CD14-positive monocyte (primary cell): ENCODE results near the gene HS6ST3. TPM values are rescaled to one million over a fixed set of nuclear protein-coding genes. Genes with fewer than 3 reads are reported as not detected.

Experiments
- DNase-seq, 3 donors: peaks; one replicate each; pipeline ENCODE4 v3.0.0-alpha.2; 2011 to 2022
- H2AFZ ChIP-seq: 2 replicates; pipeline ENCODE4 v1.6.0; 2012; ENCODE audit warnings: mild to moderate bottlenecking, low read depth, low read length, inconsistent platforms; ENCODE audit not compliant: insufficient read depth, poor library complexity, severe bottlenecking
- H3K27ac ChIP-seq, 2 donors: 1 replicate in 1 of 2; 2 replicates in 1 of 2; pipeline ENCODE4 v1.5.1; 2012 to 2013; ENCODE audit warnings: low read length in 2 of 2, control low read depth in 1 of 2, inconsistent platforms in 1 of 2, low read depth in 1 of 2, mild to moderate bottlenecking in 1 of 2
- H3K27me3 ChIP-seq, 2 donors: one replicate each; pipeline versions ENCODE4 v1.6.0 to v1.6.1; 2011 to 2013; ENCODE audit warnings: low read length in 2 of 2; ENCODE audit not compliant: control insufficient read depth in 2 of 2, insufficient read depth in 2 of 2
- H3K36me3 ChIP-seq, 2 donors: replicated peaks in 1 of 2; 1 replicate in 1 of 2; 2 replicates in 1 of 2; pipeline versions ENCODE4 v1.5.1 to v1.6.1; 2012 to 2013; ENCODE audit warnings: low read length in 2 of 2, control low read depth in 1 of 2, inconsistent platforms in 1 of 2, mild to moderate bottlenecking in 1 of 2; ENCODE audit not compliant: insufficient read depth in 2 of 2, control insufficient read depth in 1 of 2
- H3K4me1 ChIP-seq, 2 donors: 1 replicate in 1 of 2; 2 replicates in 1 of 2; pipeline versions ENCODE4 v1.5.1 to v1.6.1; 2012 to 2013; ENCODE audit warnings: low read length in 2 of 2, control low read depth in 1 of 2, inconsistent platforms in 1 of 2, mild to moderate bottlenecking in 1 of 2, moderate library complexity in 1 of 2; ENCODE audit not compliant: insufficient read depth in 2 of 2, control insufficient read depth in 1 of 2
- H3K4me2 ChIP-seq: replicated peaks from 2 replicates; pipeline ENCODE3; 2012; ENCODE audit warnings: low read length, moderate library complexity, mild to moderate bottlenecking; ENCODE audit not compliant: poor library complexity, severe bottlenecking; ENCODE audit errors: extremely low read depth
- H3K4me3 ChIP-seq, 3 experiments: fragments of 200-600 bp in 1 of 3; sonication (generic) in 1 of 3; replicated peaks in 1 of 3; 1 replicate in 2 of 3; 2 replicates in 1 of 3; pipeline ENCODE4 v1.5.1; 2011 to 2013; ENCODE audit warnings: low read length in 3 of 3, mild to moderate bottlenecking in 3 of 3, control low read depth in 2 of 3, low read depth in 2 of 3, inconsistent platforms in 1 of 3, moderate library complexity in 1 of 3
- H3K79me2 ChIP-seq: 2 replicates; pipeline ENCODE4 v1.6.0; 2012; ENCODE audit warnings: mild to moderate bottlenecking, control low read depth, inconsistent platforms, low read length, moderate library complexity; ENCODE audit not compliant: insufficient read depth
- H3K9ac ChIP-seq: 2 replicates; pipeline ENCODE4 v1.6.0; 2017; ENCODE audit warnings: low read length, mild to moderate bottlenecking; ENCODE audit not compliant: insufficient read depth, poor library complexity, severe bottlenecking
- H3K9me3 ChIP-seq, 2 donors: replicated peaks in 1 of 2; 1 replicate in 1 of 2; 2 replicates in 1 of 2; pipeline versions ENCODE4 v1.5.1 to v1.6.1; 2012 to 2013; ENCODE audit warnings: low read length in 2 of 2, control low read depth in 1 of 2; ENCODE audit not compliant: control insufficient read depth in 1 of 2, insufficient read depth in 1 of 2
- H4K20me1 ChIP-seq: 2 replicates; pipeline ENCODE4 v1.6.0; 2012; ENCODE audit warnings: mild to moderate bottlenecking, low read length, control low read depth, moderate library complexity; ENCODE audit not compliant: insufficient read depth
- H3K27ac Mint-ChIP-seq, 7 donors: one replicate each; pipeline ENCODE4 v1.8.0; 2020; ENCODE audit warnings: mild to moderate bottlenecking in 7 of 7, mixed read lengths in 7 of 7, moderate library complexity in 6 of 7, inconsistent platforms in 2 of 7
- H3K27me3 Mint-ChIP-seq, 3 donors: one replicate each; pipeline ENCODE4 v1.8.0; 2021 to 2022; ENCODE audit warnings: low read depth in 3 of 3, mild to moderate bottlenecking in 3 of 3, mixed read lengths in 3 of 3, moderate library complexity in 3 of 3, inconsistent platforms in 1 of 3
- H3K36me3 Mint-ChIP-seq, 2 donors: one replicate each; pipeline ENCODE4 v1.8.0; 2020; ENCODE audit warnings: mixed read lengths in 2 of 2, inconsistent platforms in 1 of 2, mild to moderate bottlenecking in 1 of 2
- H3K4me1 Mint-ChIP-seq: one replicate; pipeline ENCODE4 v1.8.0; 2020; ENCODE audit warnings: mild to moderate bottlenecking, mixed read lengths
- H3K4me3 Mint-ChIP-seq, 2 donors: one replicate each; pipeline ENCODE4 v1.8.0; 2020; ENCODE audit warnings: mild to moderate bottlenecking in 2 of 2, mixed read lengths in 2 of 2, moderate library complexity in 1 of 2
- H3K9me3 Mint-ChIP-seq, 7 donors: one replicate each; pipeline ENCODE4 v1.8.0; 2020 to 2022; ENCODE audit warnings: mixed read lengths in 7 of 7, mild to moderate bottlenecking in 6 of 7, moderate library complexity in 6 of 7, inconsistent platforms in 2 of 7
- WGBS: methylation state at CpG from one replicate; pipeline ENCODE4 v1.1.5; 2013; ENCODE audit warnings: missing lambda C conversion rate; ENCODE audit not compliant: insufficient coverage; 5-methylcytosine and 5-hydroxymethylcytosine counted together
- intact Hi-C, 2 donors: fragments of 100-400 bp; cut with micrococcal nuclease; formaldehyde crosslinking; loops; one replicate each; pipeline versions ENCODE4 v1.15.0 to v1.15.1; 2023
- polyA plus RNA-seq, 3 donors: library from polyadenylated mRNA; depleted of rRNA in 1 of 3; unstranded in 2 of 3; stranded (reverse) in 1 of 3; fragments of 300-500 nt in 2 of 3; fragments of >200 nt in 1 of 3; fragmentation: Illumina TruSeq in 2 of 3; gene quantifications; 1 replicate in 2 of 3; 2 replicates in 1 of 3; pipeline ENCODE4 v1.2.3, GENCODE V29; 2012 to 2021
- TF ChIP-seq, protein P1 (sequence below): fragments of 200-600 bp; IDR thresholded peaks from one replicate; pipeline ENCODE4 v1.8.0; 2022; ENCODE audit warnings: antibody characterized with exemption, mild to moderate bottlenecking

Gene HS6ST3
- polyA plus RNA-seq, 3 donors = not detected

DNA sequence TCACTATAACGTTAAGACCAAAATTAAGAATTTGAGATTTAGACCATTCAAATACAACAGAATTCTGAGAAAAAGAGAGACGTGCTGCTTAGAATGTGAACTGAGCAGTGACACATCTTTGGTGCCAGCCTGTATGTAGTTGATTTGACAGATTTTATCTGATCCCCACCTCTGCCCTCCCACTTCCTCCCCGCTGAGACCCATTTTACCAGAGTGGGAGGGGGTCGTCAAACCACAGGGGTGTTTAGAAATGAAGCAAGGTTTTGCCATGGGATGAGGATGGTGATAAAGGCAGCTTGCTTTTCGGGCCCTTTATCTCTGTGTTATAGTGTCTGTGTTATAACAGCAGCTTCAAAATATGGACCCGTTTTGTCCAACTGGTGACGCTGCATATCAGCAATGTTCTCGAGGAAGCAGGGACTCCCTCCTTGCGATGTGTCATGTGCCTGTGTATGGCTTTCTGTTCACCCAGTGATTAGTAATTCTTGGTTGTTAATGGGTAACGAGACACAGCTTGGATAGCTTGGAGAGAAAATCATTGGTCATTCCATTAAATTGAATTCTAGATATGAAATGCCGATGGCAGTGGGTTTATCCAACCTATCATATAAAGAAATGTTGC is 125.0 kb downstream of the HS6ST3 start:
- Histone ChIP-seq H3K4me3 (no peak overlapping the region), H3K36me3 (no peaks in the 10 kb centered on the region), H3K9me3 (no peaks in the 10 kb centered on the region), H4K20me1 (no peaks in the 10 kb centered on the region), H3K27ac (no peak overlapping the region), H3K27me3 (no peaks in the 10 kb centered on the region), H2AFZ (no peak overlapping the region), H3K4me1 (peaks cover 0 to 8% of the 10 kb centered on the region in 2 donors), H3K4me2 (no peak overlapping the region), H3K79me2 (no peaks in the 10 kb centered on the region), H3K9ac (no peak overlapping the region)
- Mint-ChIP-seq H3K4me1 (peaks cover 17% of the 10 kb centered on the region), H3K36me3 (no peaks in the 10 kb centered on the region), H3K4me3 (no peak overlapping the region), H3K27ac (no peak overlapping the region), H3K9me3 (peaks cover 0 to 8% (median 2%) of the 10 kb centered on the region in 7 donors), H3K27me3 (peaks cover 0 to 3% (median 1%) of the 10 kb centered on the region in 3 donors)
- 85% methylated on average over 5 of the region's 11 CpGs for WGBS
- DNase-seq = no peak
- TF ChIP-seq, protein P1, sequence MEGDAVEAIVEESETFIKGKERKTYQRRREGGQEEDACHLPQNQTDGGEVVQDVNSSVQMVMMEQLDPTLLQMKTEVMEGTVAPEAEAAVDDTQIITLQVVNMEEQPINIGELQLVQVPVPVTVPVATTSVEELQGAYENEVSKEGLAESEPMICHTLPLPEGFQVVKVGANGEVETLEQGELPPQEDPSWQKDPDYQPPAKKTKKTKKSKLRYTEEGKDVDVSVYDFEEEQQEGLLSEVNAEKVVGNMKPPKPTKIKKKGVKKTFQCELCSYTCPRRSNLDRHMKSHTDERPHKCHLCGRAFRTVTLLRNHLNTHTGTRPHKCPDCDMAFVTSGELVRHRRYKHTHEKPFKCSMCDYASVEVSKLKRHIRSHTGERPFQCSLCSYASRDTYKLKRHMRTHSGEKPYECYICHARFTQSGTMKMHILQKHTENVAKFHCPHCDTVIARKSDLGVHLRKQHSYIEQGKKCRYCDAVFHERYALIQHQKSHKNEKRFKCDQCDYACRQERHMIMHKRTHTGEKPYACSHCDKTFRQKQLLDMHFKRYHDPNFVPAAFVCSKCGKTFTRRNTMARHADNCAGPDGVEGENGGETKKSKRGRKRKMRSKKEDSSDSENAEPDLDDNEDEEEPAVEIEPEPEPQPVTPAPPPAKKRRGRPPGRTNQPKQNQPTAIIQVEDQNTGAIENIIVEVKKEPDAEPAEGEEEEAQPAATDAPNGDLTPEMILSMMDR = no peak
- intact Hi-C loops = no loop called here

DNA sequence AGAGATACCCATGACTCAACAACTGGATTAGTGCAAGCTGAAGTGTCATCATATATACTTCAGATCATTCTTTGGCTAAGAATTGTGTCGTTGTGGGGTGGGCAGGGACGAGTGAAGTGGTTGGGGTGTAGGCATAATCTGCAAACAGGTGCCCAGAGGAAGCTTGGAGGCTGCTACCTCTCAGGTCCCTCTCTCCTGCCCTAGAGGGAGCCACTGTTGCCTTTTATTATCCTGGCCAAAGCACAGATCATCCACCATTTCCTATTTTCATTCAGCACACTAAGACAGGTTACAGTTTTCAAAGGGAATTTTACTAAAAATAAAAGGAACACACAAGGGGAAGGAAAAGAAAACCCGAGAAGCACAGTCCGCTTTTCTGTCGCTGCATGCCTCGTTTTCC is 126.6 kb downstream of the HS6ST3 start:
- Histone ChIP-seq H3K27ac (no peak overlapping the region), H4K20me1 (no peaks in the 10 kb centered on the region), H3K4me1 (peaks cover 0 to 25% of the 10 kb centered on the region in 2 donors), H3K4me3 (no peak overlapping the region), H3K79me2 (no peaks in the 10 kb centered on the region), H2AFZ (no peak overlapping the region), H3K27me3 (no peaks in the 10 kb centered on the region), H3K4me2 (no peak overlapping the region), H3K36me3 (no peaks in the 10 kb centered on the region), H3K9me3 (no peaks in the 10 kb centered on the region), H3K9ac (no peak overlapping the region)
- Mint-ChIP-seq H3K4me3 (no peak overlapping the region), H3K4me1 (peaks cover 26% of the 10 kb centered on the region), H3K27me3 (peaks cover 0 to 3% (median 1%) of the 10 kb centered on the region in 3 donors), H3K9me3 (peaks cover 0 to 8% (median 0%) of the 10 kb centered on the region in 7 donors), H3K36me3 (no peaks in the 10 kb centered on the region), H3K27ac (no peak overlapping the region)
- WGBS = 90% methylated on average over 3 of the region's 6 CpGs
- no peak for DNase-seq
- intact Hi-C loops = no loop called here
- TF ChIP-seq, protein P1 = no peak
